Aorta (tissue), 5 donors: ENCODE data around the gene DNAJC19. TPM values are rescaled to one million over a fixed set of nuclear protein-coding genes. Genes with fewer than 3 reads are reported as not detected.

Source experiments
- ATAC-seq: fragments of 200-7000 bp; cut with Tn5 transposase; one replicate; pipeline ENCODE4 v1.9.1; 2022; ENCODE audit warnings: moderate library complexity; ENCODE audit not compliant: low FRiP score
- DNase-seq, 2 donors: peaks; one replicate each; pipeline ENCODE4 v3.0.0-alpha.2; 2020
- H3K27ac ChIP-seq, 2 donors: one replicate each; pipeline ENCODE4 v1.5.1; 2013; ENCODE audit warnings: low read length in 2 of 2, mild to moderate bottlenecking in 2 of 2, moderate library complexity in 2 of 2, control low read depth in 1 of 2, inconsistent platforms in 1 of 2, low read depth in 1 of 2
- H3K27me3 ChIP-seq, 2 donors: one replicate each; pipeline ENCODE4 v1.6.1; 2013; ENCODE audit warnings: control low read depth in 1 of 2, low read length in 1 of 2, mild to moderate bottlenecking in 1 of 2, moderate library complexity in 1 of 2; ENCODE audit not compliant: insufficient read depth in 2 of 2, control insufficient read depth in 1 of 2
- H3K36me3 ChIP-seq, 2 donors: one replicate each; pipeline ENCODE4 v1.6.1; 2013; ENCODE audit warnings: control low read depth in 1 of 2, low read length in 1 of 2, mild to moderate bottlenecking in 1 of 2; ENCODE audit not compliant: insufficient read depth in 2 of 2, control insufficient read depth in 1 of 2
- H3K4me1 ChIP-seq, 2 donors: one replicate each; pipeline ENCODE4 v1.6.1; 2013; ENCODE audit warnings: low read length in 2 of 2, control low read depth in 1 of 2, mild to moderate bottlenecking in 1 of 2, moderate library complexity in 1 of 2; ENCODE audit not compliant: insufficient read depth in 2 of 2, control insufficient read depth in 1 of 2
- H3K4me3 ChIP-seq, 2 donors: one replicate each; pipeline ENCODE4 v1.5.1; 2013; ENCODE audit warnings: low read length in 2 of 2, control low read depth in 1 of 2, mild to moderate bottlenecking in 1 of 2
- H3K9me3 ChIP-seq: one replicate; pipeline ENCODE4 v1.6.1; 2013; ENCODE audit warnings: mild to moderate bottlenecking, low read length; ENCODE audit not compliant: control insufficient read depth
- WGBS, 2 donors: extraction: QIAGEN DNeasy Blood & Tissue Kit; methylation state at CpG; one replicate each; pipeline ENCODE4 v1.1.7; 2013; 5-methylcytosine and 5-hydroxymethylcytosine counted together
- intact Hi-C, 2 donors: fragments of 100-400 bp; cut with DNase I; formaldehyde crosslinking; loops; one replicate each; pipeline versions ENCODE4 v1.14.2 to v1.15.0; 2022
- polyA plus RNA-seq, 2 donors: library from polyadenylated mRNA; stranded (reverse); fragments of 200-250 nt; gene quantifications; one replicate each; pipeline ENCODE4 v1.2.3, GENCODE V29; 2013
- total RNA-seq, 2 donors: library from RNA; stranded (reverse); fragmentation: NEBNext Ultra II Directional; extraction: Animal tissue kit (Norgen Biotek cat#: 25700); gene quantifications; one replicate each; pipeline ENCODE4 v1.2.1, GENCODE V29; 2021
- donor health status: healthy with polysubstance abuse.
- donor health status: Bipolar disorder and iron deficiency.
- donor health status: DM: no; HTN: no; CAD: no.
- donor health status: DM: no; HTN: no; CAD: no.
- donor health status: DM: yes; HTN: yes; CAD: no.

DNAJC19 gene
- total and polyA plus RNA-seq, 4 donors = 38.9 to 70.2 (median 48.8) TPM

DNA sequence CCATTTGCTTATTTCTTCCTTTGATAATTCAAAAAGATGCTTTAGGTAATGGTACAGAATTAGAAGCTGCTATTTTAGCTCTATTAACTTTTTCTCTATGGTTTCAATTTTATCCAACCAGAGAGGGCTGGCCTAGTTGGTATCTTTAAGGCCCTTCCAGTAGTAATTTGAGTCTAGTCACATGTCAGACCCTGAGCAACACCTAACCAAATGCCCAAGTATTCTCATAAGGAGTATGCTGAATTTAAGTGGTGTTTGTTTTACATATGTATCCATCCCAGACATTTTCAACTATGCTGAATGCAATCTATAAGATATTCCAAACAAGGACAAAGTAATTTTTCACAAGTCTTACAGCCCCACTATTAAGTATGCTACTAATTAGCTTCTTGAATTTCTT lies 9.6 kb downstream of the DNAJC19 start:
- ATAC-seq = no peak
- intact Hi-C loops = loop anchor here in 1 of 2 donors (10.0 kb wide), 1 partner anchor 65 kb away; the partner anchor contains the start of gene FXR1

DNA sequence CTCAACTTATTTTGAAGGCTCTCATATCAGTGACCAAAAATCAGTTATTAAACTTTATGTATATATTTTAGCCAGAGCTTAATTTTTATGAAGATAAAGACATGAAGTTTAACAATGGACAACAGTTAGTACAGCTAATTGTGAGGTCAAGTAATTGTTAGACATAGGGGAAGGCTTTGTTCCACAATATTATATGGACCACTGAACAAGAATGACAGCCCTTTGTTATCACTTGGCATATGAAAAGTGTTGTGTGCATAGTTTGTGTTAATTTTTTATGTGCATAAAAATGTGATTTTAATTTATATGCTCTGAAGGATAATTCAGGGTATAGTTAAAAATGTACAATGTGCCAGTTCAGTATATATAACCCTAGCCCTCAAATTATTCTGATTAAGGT lies 12.0 kb downstream of the DNAJC19 start:
- intact Hi-C loops = no loop called here
- no peak for DNase-seq
- no peaks in the 10 kb centered on the region for H3K4me1 ChIP-seq
- H3K36me3 ChIP-seq = peaks cover 0 to 4% of the 10 kb centered on the region in 2 donors
- no peaks in the 10 kb centered on the region for H3K27me3 ChIP-seq
- ATAC-seq = no peak
- no peaks in the 10 kb centered on the region for H3K9me3 ChIP-seq
- no peak overlapping the region for H3K4me3 ChIP-seq
- H3K27ac ChIP-seq = no peak overlapping the region

More for the DNA sequence above, 9.6 kb downstream of the DNAJC19 start:
- no peaks in the 10 kb centered on the region for H3K4me1 ChIP-seq
- DNase-seq = no peak
- H3K27ac ChIP-seq = no peak overlapping the region
- no peaks in the 10 kb centered on the region for H3K9me3 ChIP-seq
- H3K36me3 ChIP-seq = peaks cover 0 to 7% of the 10 kb centered on the region in 2 donors
- no peaks in the 10 kb centered on the region for H3K27me3 ChIP-seq
- no peak overlapping the region for H3K4me3 ChIP-seq

DNA sequence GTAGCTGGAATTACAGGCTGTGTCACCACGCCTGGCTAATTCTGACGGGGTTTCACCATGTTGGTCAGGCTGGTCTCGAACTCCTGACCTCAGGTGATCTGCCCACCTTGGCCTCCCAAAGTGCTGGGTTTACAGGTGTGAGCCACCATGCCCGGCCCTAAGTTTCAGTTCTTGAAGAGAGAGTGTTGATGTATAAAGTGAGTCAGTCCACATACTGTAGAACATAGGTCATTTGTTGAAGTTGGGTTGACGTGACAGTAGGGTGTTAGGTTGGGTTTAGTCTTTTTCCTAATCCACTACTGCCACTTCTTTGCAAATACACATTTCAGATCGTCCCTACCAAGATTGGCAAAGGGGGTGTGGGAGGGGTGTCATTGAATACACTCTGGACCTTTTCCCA lies 15.2 kb downstream of the DNAJC19 start:
- WGBS, 2 donors = 86 to 90% methylated on average over 6 of the region's 6 CpGs
- no peaks in the 10 kb centered on the region for H3K9me3 ChIP-seq
- peaks cover 0 to 4% of the 10 kb centered on the region in 2 donors for H3K36me3 ChIP-seq
- no peaks in the 10 kb centered on the region for H3K4me1 ChIP-seq
- ATAC-seq (no peak), DNase-seq (no peak)
- H3K4me3 ChIP-seq = no peak overlapping the region
- intact Hi-C loops = no loop called here
- H3K27ac ChIP-seq = no peak overlapping the region
- H3K27me3 ChIP-seq = no peaks in the 10 kb centered on the region

DNA sequence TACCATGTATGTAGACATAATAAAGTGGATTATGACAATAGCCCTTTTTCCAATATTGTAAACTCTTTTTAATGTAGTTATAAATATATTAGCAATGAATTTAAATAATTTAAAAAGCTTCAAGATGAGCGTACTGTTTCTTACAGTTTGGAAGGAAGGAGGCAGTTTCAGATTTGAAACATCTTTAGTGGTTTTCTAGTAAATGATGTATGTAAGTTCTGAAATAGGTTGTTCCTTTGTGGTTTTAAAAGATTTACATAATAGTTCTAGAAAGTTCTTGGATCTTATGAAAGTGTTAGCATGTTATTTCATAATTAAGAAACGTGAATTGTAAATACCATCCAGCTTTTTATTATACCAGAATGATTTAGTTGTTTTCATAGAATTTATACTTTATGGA lies 16.0 kb downstream of the DNAJC19 start:
- Histone ChIP-seq H3K27ac (no peak overlapping the region), H3K36me3 (no peaks in the 10 kb centered on the region), H3K9me3 (no peaks in the 10 kb centered on the region), H3K4me3 (no peak overlapping the region), H3K27me3 (no peaks in the 10 kb centered on the region), H3K4me1 (no peaks in the 10 kb centered on the region)
- WGBS, 2 donors = 87 to 90% methylated on average over 2 of the region's 2 CpGs
- DNase-seq = no peak
- intact Hi-C loops = no loop called here
- ATAC-seq = no peak

DNA sequence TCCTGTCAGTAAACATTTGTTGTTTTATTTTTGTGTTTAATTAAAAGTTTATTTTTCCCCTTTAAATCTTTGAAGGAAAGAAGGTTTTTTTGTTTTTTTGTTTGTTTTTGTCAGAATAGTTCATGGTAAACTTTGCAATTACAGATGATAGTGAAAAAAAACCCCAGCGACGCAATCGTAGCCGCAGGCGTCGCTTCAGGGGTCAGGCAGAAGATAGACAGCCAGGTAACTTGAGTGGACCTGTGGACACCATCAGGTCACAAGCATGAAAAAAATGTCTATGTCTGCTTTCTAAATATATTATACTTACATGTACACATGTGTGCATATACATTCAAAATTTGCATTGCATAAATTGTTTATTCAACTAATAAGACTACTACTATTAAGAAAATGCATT lies 18.6 kb downstream of the DNAJC19 start:
- no peaks in the 10 kb centered on the region for H3K9me3 ChIP-seq
- no peak for ATAC-seq
- intact Hi-C loops = no loop called here
- no peak for DNase-seq
- no peaks in the 10 kb centered on the region for H3K27me3 ChIP-seq
- no peak overlapping the region for H3K27ac ChIP-seq
- 95 to 97% methylated on average over 6 of the region's 6 CpGs for WGBS, 2 donors
- no peaks in the 10 kb centered on the region for H3K36me3 ChIP-seq
- no peak overlapping the region for H3K4me3 ChIP-seq
- no peaks in the 10 kb centered on the region for H3K4me1 ChIP-seq

DNA sequence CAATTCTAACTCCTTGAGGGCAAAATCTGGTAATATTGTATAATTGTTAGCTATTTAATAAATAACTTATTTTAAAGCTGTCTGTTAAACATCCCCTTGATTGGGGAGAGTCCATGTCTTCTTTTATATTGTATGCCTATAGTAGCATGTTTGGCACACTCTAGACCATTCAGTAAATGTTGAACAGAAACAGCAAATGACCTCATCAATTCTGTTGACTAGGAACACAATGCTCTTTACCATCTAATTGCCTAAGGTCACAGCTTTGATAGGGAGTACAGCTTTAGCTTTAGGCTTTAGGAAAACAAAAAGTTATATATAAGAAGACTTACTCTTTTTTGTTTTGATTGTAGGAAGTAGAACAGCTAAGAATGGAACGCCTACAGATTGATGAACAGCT lies 27.0 kb downstream of the DNAJC19 start:
- ATAC-seq (no peak), DNase-seq (no peak)
- Histone ChIP-seq H3K27ac (no peak overlapping the region), H3K9me3 (no peaks in the 10 kb centered on the region), H3K36me3 (peaks cover 0 to 1% of the 10 kb centered on the region in 2 donors), H3K27me3 (no peaks in the 10 kb centered on the region), H3K4me1 (no peaks in the 10 kb centered on the region), H3K4me3 (no peak overlapping the region)
- intact Hi-C loops = no loop called here
- 79 to 90% methylated on average over 1 of the region's 1 CpG for WGBS, 2 donors

DNA sequence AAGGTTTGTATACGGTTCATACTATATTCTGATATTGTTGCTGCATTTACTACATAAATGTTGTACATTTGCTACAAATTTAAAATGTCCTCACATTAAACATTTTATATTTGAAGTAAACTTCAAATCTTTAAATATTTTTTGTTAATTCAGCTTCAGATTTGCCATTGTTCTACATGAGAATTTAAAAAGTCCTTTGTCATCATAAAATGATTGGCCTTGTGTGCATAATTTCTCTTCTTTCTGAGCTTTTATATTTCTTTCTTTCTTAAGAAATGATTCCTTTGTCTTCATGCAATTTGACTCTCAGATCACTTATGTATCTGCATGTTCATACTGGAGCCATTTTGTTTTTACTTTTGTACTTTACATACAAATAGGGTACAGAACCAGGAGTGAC lies 28.0 kb downstream of the DNAJC19 start:
- H3K4me3 ChIP-seq = no peak overlapping the region
- no peaks in the 10 kb centered on the region for H3K9me3 ChIP-seq
- no peaks in the 10 kb centered on the region for H3K27me3 ChIP-seq
- H3K4me1 ChIP-seq = no peaks in the 10 kb centered on the region
- no peak overlapping the region for H3K27ac ChIP-seq
- H3K36me3 ChIP-seq = peaks cover 0 to 1% of the 10 kb centered on the region in 2 donors
- WGBS, 2 donors = 93 to 95% methylated on average over 1 of the region's 1 CpG
- ATAC-seq = no peak
- DNase-seq = no peak
- intact Hi-C loops = no loop called here

DNA sequence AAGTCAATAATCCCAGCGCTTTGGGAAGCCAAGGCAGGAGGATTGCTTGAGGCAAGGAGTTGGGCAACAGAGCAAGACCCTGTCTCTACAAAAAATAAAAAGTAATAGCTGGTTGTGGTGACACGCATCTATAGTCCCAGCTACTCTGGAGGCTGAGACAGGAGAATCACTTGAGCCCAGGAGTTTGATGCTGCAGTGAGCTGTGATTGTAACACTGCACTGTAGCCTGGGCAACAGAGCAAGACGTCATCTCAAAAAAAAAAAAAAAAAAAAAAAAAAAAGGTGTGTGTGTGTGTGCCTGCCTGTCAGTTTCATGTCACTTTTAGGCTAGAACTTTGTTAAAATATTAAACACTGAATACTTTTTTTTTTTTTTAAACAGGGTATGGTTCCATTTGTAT lies 28.4 kb downstream of the DNAJC19 start:
- ATAC-seq = no peak
- Histone ChIP-seq H3K27ac (no peak overlapping the region), H3K27me3 (no peaks in the 10 kb centered on the region), H3K4me1 (no peaks in the 10 kb centered on the region), H3K36me3 (peaks cover 0 to 1% of the 10 kb centered on the region in 2 donors), H3K9me3 (no peaks in the 10 kb centered on the region), H3K4me3 (no peak overlapping the region)
- DNase-seq = no peak
- intact Hi-C loops = no loop called here
- 69 to 72% methylated on average over 3 of the region's 3 CpGs for WGBS, 2 donors

DNA sequence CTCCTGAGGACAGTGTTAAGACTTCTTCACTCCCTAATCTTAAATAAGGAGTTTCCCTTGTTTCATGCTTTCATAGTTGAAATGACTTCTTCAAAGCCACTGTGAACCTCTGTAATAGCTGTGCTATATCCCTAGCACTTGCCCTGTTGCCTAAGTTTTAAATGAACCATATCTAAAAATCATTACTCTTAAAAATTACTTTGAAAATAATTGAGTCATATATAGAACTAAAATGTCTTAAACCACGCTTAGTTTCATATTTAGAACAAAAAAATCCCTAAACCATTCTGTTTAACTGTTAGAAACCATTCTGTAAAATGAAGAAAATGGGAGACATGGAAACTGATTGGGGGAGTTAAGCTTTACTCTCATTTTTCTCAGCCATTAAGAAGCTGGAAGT lies 29.8 kb downstream of the DNAJC19 start:
- H3K27me3 ChIP-seq = no peaks in the 10 kb centered on the region

More for the DNA sequence above, 29.8 kb downstream of the DNAJC19 start:
- Histone ChIP-seq H3K4me1 (no peaks in the 10 kb centered on the region), H3K9me3 (no peaks in the 10 kb centered on the region), H3K4me3 (no peak overlapping the region), H3K27ac (no peak overlapping the region), H3K36me3 (peaks cover 0 to 1% of the 10 kb centered on the region in 2 donors)
- intact Hi-C loops = no loop called here
- WGBS, 2 donors = 83 to 88% methylated on average over 1 of the region's 1 CpG
- ATAC-seq (no peak), DNase-seq (no peak)
